ENCODE results near the gene LYPLA2. TPM values are rescaled to one million over a fixed set of nuclear protein-coding genes. Genes with fewer than 3 reads are reported as not detected.
"Not testable (repeated sequence)": the region's sequence is repeated elsewhere in the genome, so short reads cannot be mapped to it uniquely, and the experiment has no call there.

The LYPLA2 gene
- total RNA-seq, 1 donor from 2014 or later, result 32.1 TPM

GRCh38 chr1:23797478-23798448 lies 6.8 kb downstream of the LYPLA2 start:
- DNase-seq (ENCODE audit: missing footprints) (no peak), ATAC-seq (no peak)
- intact Hi-C loops (cut with DNase I), result no loop called here

- no peak for ATAC-seq
- intact Hi-C loops (cut with DNase I), result no loop called here
- no peak for DNase-seq (ENCODE audit: missing footprints)
Observed at GRCh38 chr1:23798662-23799142, 7.8 kb downstream of the LYPLA2 start.

- DNase-seq (ENCODE audit: missing footprints), result no peak
- no peak for ATAC-seq
- intact Hi-C loops (cut with DNase I), result no loop called here
Observed at GRCh38 chr1:23799255-23799569, 8.3 kb downstream of the LYPLA2 start.

GRCh38 chr1:23799570-23800399 lies 8.8 kb downstream of the LYPLA2 start:
- intact Hi-C loops (cut with DNase I), result loop anchor here (2.0 to 5.0 kb wide), 2 partner anchors 25 to 68 kb away; partner anchors contain the start of genes FUCA1 and HMGCL
- no peak for ATAC-seq
- peak; percentile 70 for DNase-seq (ENCODE audit: missing footprints)

GRCh38 chr1:23800400-23801337 lies 9.7 kb downstream of the LYPLA2 start, which contains the start of gene GALE:
Gene GALE, minus strand, starts transcription at chr1:23800754. Its CDS starts 1,747 bp downstream, at chr1:23799007.
- peak; percentile 98 for DNase-seq (ENCODE audit: missing footprints)
- intact Hi-C loops (cut with DNase I), result loop anchor here (2.0 to 5.0 kb wide), 2 partner anchors 24 to 67 kb away; partner anchors contain the start of genes FUCA1 and HMGCL
- peak; percentile 96 for ATAC-seq

GRCh38 chr1:23801338-23801748 lies 10.4 kb downstream of the LYPLA2 start:
- intact Hi-C loops (cut with DNase I), result loop anchor here (2.0 to 5.0 kb wide), 2 partner anchors 23 to 66 kb away; partner anchors contain the start of genes FUCA1 and HMGCL
- ATAC-seq (no peak), DNase-seq (ENCODE audit: missing footprints) (no peak)

- intact Hi-C loops (cut with DNase I), result loop anchor here (2.0 to 5.0 kb wide), 2 partner anchors 23 to 65 kb away; partner anchors contain the start of genes FUCA1 and HMGCL
- DNase-seq (ENCODE audit: missing footprints), result no peak
- ATAC-seq, result no peak
Observed at GRCh38 chr1:23801876-23802275, 10.9 kb downstream of the LYPLA2 start.

GRCh38 chr1:23802809-23803342 lies 11.9 kb downstream of the LYPLA2 start:
- intact Hi-C loops (cut with DNase I), result loop anchor here (5.0 kb wide), 1 partner anchor 64 kb away; the partner anchor contains the start of gene FUCA1

GRCh38 chr1:23803674-23804073 lies 12.7 kb downstream of the LYPLA2 start:
- ATAC-seq (no peak), DNase-seq (ENCODE audit: missing footprints) (no peak)
- intact Hi-C loops (cut with DNase I), result loop anchor here (5.0 kb wide), 1 partner anchor 64 kb away; the partner anchor contains the start of gene FUCA1

More at GRCh38 chr1:23802809-23803342, 11.9 kb downstream of the LYPLA2 start:
- not testable (repeated sequence) for DNase-seq (ENCODE audit: missing footprints); ATAC-seq

GRCh38 chr1:23804183-23804835 lies 13.4 kb downstream of the LYPLA2 start:
- intact Hi-C loops (cut with DNase I), result loop anchor here (5.0 kb wide), 1 partner anchor 63 kb away; the partner anchor contains the start of gene FUCA1
- DNase-seq (ENCODE audit: missing footprints) (no peak), ATAC-seq (no peak)

- no peak for ATAC-seq
- no peak for DNase-seq (ENCODE audit: missing footprints)
- intact Hi-C loops (cut with DNase I), result no loop called here
Observed at GRCh38 chr1:23805025-23805424, 14.1 kb downstream of the LYPLA2 start.

GRCh38 chr1:23806280-23806679 lies 15.3 kb downstream of the LYPLA2 start:
- intact Hi-C loops (cut with DNase I), result no loop called here
- no peak for DNase-seq (ENCODE audit: missing footprints)
- no peak for ATAC-seq

GRCh38 chr1:23807453-23807852 lies 16.5 kb downstream of the LYPLA2 start:
- DNase-seq (ENCODE audit: missing footprints), result no peak
- ATAC-seq, result no peak
- intact Hi-C loops (cut with DNase I), result no loop called here

GRCh38 chr1:23809751-23810171 lies 18.8 kb downstream of the LYPLA2 start:
- ATAC-seq, result peak; percentile 77
- intact Hi-C loops (cut with DNase I), result loop anchor here (5.0 kb wide), 1 partner anchor 108 kb away; no protein-coding TSS in a partner anchor
- peak; percentile 87 for DNase-seq (ENCODE audit: missing footprints)

GRCh38 chr1:23810818-23811540 lies 20.0 kb downstream of the LYPLA2 start:
- DNase-seq (ENCODE audit: missing footprints) (no peak), ATAC-seq (peak; percentile 66)
- intact Hi-C loops (cut with DNase I), result loop anchor here (5.0 kb wide), 1 partner anchor 106 kb away; no protein-coding TSS in a partner anchor

- intact Hi-C loops (cut with DNase I), result loop anchor here (5.0 kb wide), 1 partner anchor 103 kb away; no protein-coding TSS in a partner anchor
- ATAC-seq (no peak), DNase-seq (ENCODE audit: missing footprints) (no peak)
Observed at GRCh38 chr1:23814016-23814415, 23.1 kb downstream of the LYPLA2 start.

Measured in Right ventricle myocardium inferior (tissue), 1 donor.